Testis (tissue), 2 donors: ENCODE results near the gene ADIRF.

Source experiments
- POLR2A ChIP-seq: fragments of 450-650 bp; IDR thresholded peaks from one replicate; pipeline ENCODE4 v1.6.1; 2017; ENCODE audit warnings: antibody characterized with exemption, mild to moderate bottlenecking, moderate library complexity
- TF ChIP-seq, protein P1 (sequence below), 3 experiments: fragments of 450-650 bp in 2 of 3; fragments of 200-600 bp in 1 of 3; sonication (generic) in 1 of 3; IDR thresholded peaks; one replicate each; pipeline ENCODE4 v1.5.1; 2016 to 2019; ENCODE audit warnings: antibody characterized with exemption in 3 of 3, mild to moderate bottlenecking in 2 of 3, moderate library complexity in 1 of 3

DNA sequence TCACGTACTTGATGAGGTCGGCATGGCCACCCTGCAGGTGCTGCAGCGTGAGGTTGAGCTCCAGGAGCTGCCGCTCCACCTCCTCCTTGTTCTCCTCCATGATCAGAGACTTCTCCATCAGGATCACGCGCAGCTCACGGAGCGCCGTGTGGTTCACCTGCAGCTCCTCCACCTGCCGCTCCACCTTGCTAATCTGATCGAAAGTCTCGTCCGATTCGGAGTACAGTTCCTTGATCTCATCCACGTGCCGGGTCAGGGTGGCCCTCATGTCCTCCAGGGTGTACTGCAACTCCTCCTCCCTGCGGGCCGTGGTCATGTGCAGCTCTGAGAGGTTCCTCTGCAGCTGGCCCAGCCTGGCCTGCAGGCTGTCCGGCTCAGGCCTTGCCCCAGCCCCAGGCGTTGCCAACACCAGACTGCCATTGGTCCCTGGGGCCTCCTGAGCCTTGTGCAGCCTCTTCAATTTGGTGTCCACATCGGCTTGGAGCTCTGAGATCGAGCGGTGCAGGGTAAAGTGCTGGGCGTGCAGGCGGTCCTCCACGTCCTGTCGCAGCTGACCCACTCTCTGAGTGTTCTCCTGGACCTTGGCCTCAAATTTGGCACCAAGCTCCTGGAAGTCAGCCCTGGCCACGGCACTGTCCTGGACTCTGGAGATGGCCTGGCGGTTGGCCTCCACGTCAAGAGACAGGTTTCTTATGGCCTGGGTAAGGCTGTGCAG lies 24.8 kb upstream of the ADIRF start:
- TF ChIP-seq, protein P1, sequence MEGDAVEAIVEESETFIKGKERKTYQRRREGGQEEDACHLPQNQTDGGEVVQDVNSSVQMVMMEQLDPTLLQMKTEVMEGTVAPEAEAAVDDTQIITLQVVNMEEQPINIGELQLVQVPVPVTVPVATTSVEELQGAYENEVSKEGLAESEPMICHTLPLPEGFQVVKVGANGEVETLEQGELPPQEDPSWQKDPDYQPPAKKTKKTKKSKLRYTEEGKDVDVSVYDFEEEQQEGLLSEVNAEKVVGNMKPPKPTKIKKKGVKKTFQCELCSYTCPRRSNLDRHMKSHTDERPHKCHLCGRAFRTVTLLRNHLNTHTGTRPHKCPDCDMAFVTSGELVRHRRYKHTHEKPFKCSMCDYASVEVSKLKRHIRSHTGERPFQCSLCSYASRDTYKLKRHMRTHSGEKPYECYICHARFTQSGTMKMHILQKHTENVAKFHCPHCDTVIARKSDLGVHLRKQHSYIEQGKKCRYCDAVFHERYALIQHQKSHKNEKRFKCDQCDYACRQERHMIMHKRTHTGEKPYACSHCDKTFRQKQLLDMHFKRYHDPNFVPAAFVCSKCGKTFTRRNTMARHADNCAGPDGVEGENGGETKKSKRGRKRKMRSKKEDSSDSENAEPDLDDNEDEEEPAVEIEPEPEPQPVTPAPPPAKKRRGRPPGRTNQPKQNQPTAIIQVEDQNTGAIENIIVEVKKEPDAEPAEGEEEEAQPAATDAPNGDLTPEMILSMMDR (IDR thresholded peaks at IDR 0.05), result no peak
- TF ChIP-seq POLR2A, result no peak
